ENCODE measurements around the gene ATG12.

The ATG12 gene

GRCh38 chr5:115806986-115807653 is 34.2 kb downstream of the ATG12 start:
- FAIRE-seq: no peak

GRCh38 chr5:115801984-115802383 is 39.4 kb downstream of the ATG12 start:
- FAIRE-seq: no peak

GRCh38 chr5:115801152-115801551 is 40.2 kb downstream of the ATG12 start:
- no peak for FAIRE-seq

GRCh38 chr5:115800108-115800507 is 41.3 kb downstream of the ATG12 start:
- no peak for FAIRE-seq

- no peak for FAIRE-seq
Measured at GRCh38 chr5:115798252-115798651, 43.1 kb downstream of the ATG12 start.

GRCh38 chr5:115796656-115797055 is 44.7 kb downstream of the ATG12 start:
- FAIRE-seq: no peak

GRCh38 chr5:115795700-115796099 is 45.7 kb downstream of the ATG12 start:
- FAIRE-seq: no peak

- FAIRE-seq: peak; percentile 3
Measured at GRCh38 chr5:115788440-115788839, 52.9 kb downstream of the ATG12 start.

GRCh38 chr5:115787426-115787825 is 53.9 kb downstream of the ATG12 start:
- no peak for FAIRE-seq

GRCh38 chr5:115785381-115786065 is 55.8 kb downstream of the ATG12 start:
- no peak for FAIRE-seq

- FAIRE-seq: no peak
Measured at GRCh38 chr5:115778417-115778816, 62.9 kb downstream of the ATG12 start.

Data from A204.1 (cell line).